ENCODE measurements around the gene PDE11A. TPM values are rescaled to one million over a fixed set of nuclear protein-coding genes. Genes with fewer than 3 reads are reported as not detected.

Gene PDE11A
- total RNA-seq, 1 donor from 2014 or later, result not detected

- no peak for ATAC-seq (ENCODE audit: low read depth)
- POLR2A ChIA-PET, result interaction anchor here (0.6 kb wide), 1 partner anchor 85 kb away, joined by 5 read pairs; no protein-coding TSS in a partner anchor
- no peaks in the 10 kb centered on the region for H3K27me3 Mint-ChIP-seq
These were observed 41.9 kb upstream of the PDE11A start for GRCh38 chr2:178114462-178114861.

GRCh38 chr2:178112202-178113152 lies 39.9 kb upstream of the PDE11A start, which contains the start of gene RBM45:
Gene RBM45 (plus strand): TSS chr2:178112437. CDS start chr2:178112547, 110 bp downstream.
- DNase-seq (peak; percentile 81), ATAC-seq (ENCODE audit: low read depth) (peak; percentile 98)
- ChIA-PET POLR2A (interaction anchor here (0.7 to 1.1 kb wide), 3 partner anchors 301 to 338 kb away, joined by 3 read pairs; partner anchors contain the start of genes PJVK and PRKRA), CTCF (interaction anchor here (1.8 to 2.6 kb wide), 4 partner anchors 11 to 302 kb away, joined by 6 to 8 read pairs (median 7); no protein-coding TSS in a partner anchor)
- Mint-ChIP-seq H3K4me3 (peak within 1 kb of the TSS; percentile 96), H3K4me1 (peaks cover 36% of the 10 kb centered on the region), H3K27me3 (no peaks in the 10 kb centered on the region), H3K27ac (peak within 1 kb of the TSS; percentile 72), H3K9me3 (no peaks in the 10 kb centered on the region), H3K36me3 (ENCODE audit: low read depth) (peaks cover 13% of the 10 kb centered on the region)
- peak; percentile 93 for TF ChIP-seq CTCF (IDR thresholded peaks at IDR 0.05)
- intact Hi-C loops (cut with micrococcal nuclease), result loop anchor here (1.0 to 10.0 kb wide), 7 partner anchors 85 to 1895 kb away; partner anchors contain the start of gene CWC22

More at GRCh38 chr2:178114462-178114861, 41.9 kb upstream of the PDE11A start:
- Mint-ChIP-seq H3K4me3 (no peak overlapping the region), H3K9me3 (no peaks in the 10 kb centered on the region), H3K36me3 (ENCODE audit: low read depth) (peaks cover 25% of the 10 kb centered on the region), H3K4me1 (peaks cover 36% of the 10 kb centered on the region), H3K27ac (no peak overlapping the region)
- intact Hi-C loops (cut with micrococcal nuclease), result loop anchor here (5.0 to 10.0 kb wide), 4 partner anchors 83 to 1893 kb away; partner anchors contain the start of gene CWC22
- no peak for DNase-seq
- CTCF ChIA-PET, result no interaction called here
- no peak for TF ChIP-seq CTCF (IDR thresholded peaks at IDR 0.05)

GRCh38 chr2:178111743-178112142 lies 39.2 kb upstream of the PDE11A start:
- peaks cover 9% of the 10 kb centered on the region for H3K36me3 Mint-ChIP-seq (ENCODE audit: low read depth)
- peaks cover 36% of the 10 kb centered on the region for H3K4me1 Mint-ChIP-seq
- no peak for ATAC-seq (ENCODE audit: low read depth)
- H3K27ac Mint-ChIP-seq, result peak overlapping the region; percentile 72
- no peaks in the 10 kb centered on the region for H3K9me3 Mint-ChIP-seq
- intact Hi-C loops (cut with micrococcal nuclease), result loop anchor here (1.0 to 10.0 kb wide), 7 partner anchors 86 to 1896 kb away; partner anchors contain the start of gene CWC22
- no peak for TF ChIP-seq CTCF (IDR thresholded peaks at IDR 0.05)
- no peak for DNase-seq
- peak overlapping the region; percentile 96 for H3K4me3 Mint-ChIP-seq
- ChIA-PET CTCF (interaction anchor here (1.8 to 2.6 kb wide), 4 partner anchors 12 to 303 kb away, joined by 6 to 8 read pairs (median 7); no protein-coding TSS in a partner anchor), POLR2A (interaction anchor here (0.6 to 1.1 kb wide), 2 partner anchors 10 to 301 kb away, joined by 3 to 6 read pairs; no protein-coding TSS in a partner anchor)
- H3K27me3 Mint-ChIP-seq, result no peaks in the 10 kb centered on the region

- no peaks in the 10 kb centered on the region for H3K27me3 Mint-ChIP-seq
- TF ChIP-seq CTCF (IDR thresholded peaks at IDR 0.05), result no peak
- H3K4me1 Mint-ChIP-seq, result peaks cover 36% of the 10 kb centered on the region
- no peaks in the 10 kb centered on the region for H3K9me3 Mint-ChIP-seq
- H3K36me3 Mint-ChIP-seq (ENCODE audit: low read depth), result peaks cover 6% of the 10 kb centered on the region
- ATAC-seq (ENCODE audit: low read depth), result no peak
- DNase-seq, result no peak
- H3K4me3 Mint-ChIP-seq, result no peak overlapping the region
- CTCF ChIA-PET, result interaction anchor here (2.6 kb wide), 1 partner anchor 304 kb away, joined by 8 read pairs; no protein-coding TSS in a partner anchor
- POLR2A ChIA-PET, result no interaction called here
- intact Hi-C loops (cut with micrococcal nuclease), result loop anchor here (5.0 to 10.0 kb wide), 4 partner anchors 87 to 1897 kb away; partner anchors contain the start of gene CWC22
- H3K27ac Mint-ChIP-seq, result no peak overlapping the region
These were observed 38.1 kb upstream of the PDE11A start for GRCh38 chr2:178110681-178111080.
